Measurements from ENCODE around the gene MFAP2.

Gene MFAP2

DNA sequence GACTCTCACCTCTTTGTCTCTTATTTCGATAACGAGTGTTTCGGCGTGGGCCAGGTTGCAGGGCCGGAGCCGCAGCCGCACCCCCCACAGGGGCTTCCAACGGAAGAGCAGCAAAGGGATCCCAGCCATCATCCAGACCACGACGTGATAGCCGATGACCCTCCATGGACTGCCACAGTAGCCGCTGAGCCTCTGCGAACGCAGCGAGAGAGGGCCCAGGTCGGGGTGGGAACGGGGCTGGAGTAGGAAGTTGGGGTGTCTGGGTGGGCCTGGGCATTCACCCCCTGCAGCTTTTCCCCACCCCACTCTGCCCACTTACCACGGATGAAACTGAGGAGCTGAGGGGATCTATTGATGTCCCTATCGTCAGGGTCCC lies 24.9 kb upstream of the MFAP2 start:
- no peak for DNase-seq

DNA sequence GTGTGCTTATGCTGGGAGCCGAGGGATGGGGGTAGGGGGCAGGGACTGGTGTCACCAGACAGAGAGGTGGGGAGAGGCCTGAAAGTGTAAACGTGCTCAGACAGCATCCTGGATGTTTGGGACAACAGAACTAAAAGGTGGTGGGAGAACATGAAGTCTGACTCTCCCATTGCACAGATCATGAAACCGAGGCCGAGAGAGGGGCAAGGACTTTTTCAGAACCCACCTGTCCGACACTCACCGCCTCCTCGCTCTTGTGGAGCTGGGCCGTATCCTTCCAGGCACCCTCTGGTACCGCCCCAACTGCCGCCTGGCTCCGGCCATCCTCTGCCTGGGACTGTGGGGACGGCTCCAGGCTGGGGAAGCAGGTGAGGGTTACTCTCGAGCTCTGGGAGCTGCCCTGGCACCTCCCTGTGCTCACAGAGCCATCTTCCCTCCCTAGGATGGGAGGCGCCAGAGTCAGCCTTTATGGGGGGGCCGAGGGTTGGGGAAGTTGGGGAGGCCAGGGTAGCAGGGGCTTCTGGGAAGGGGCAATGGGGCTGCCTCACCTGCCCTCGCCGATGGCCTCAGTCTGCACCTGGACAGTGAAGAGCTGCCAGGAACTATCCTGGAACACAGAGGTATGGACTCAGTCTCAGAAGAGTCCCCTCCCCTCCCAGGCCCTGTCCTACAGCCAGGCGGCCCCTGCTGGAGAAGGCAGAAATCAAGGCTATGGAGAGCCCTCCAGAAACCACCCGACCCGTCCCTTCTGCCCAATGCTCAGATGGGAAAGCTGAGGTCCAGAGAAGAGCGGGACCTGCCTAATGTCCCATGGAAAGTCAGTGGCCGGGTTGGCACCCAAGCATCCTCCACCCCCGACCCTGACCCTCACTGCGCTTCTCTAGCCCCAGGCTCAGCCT lies 24.3 kb upstream of the MFAP2 start:
- DNase-seq, result no peak

DNA sequence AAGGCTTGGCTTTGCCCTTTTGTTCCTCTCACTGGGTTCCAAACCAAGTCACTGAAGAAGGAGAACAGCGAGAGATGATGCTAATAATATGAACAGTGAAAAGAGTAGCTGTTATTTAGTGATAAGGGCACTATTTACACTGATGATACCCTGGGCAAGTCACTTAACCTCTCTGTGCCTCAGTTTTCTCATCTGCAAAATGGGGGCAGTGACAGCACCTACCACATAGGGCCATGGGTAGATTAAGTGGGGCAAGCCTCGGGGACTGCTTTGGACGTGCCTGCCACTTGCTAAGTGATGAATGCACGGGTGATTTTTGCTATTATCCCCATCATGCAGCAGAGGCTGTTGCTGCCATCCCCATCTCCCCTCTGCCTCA lies 22.1 kb upstream of the MFAP2 start:
- DNase-seq, result no peak

GRCh38 chr1:17001760-17002523 lies 21.5 kb upstream of the MFAP2 start:
- no peak for DNase-seq

- DNase-seq, result no peak
These were observed 19.4 kb upstream of the MFAP2 start for GRCh38 chr1:16999863-17000262.

DNA sequence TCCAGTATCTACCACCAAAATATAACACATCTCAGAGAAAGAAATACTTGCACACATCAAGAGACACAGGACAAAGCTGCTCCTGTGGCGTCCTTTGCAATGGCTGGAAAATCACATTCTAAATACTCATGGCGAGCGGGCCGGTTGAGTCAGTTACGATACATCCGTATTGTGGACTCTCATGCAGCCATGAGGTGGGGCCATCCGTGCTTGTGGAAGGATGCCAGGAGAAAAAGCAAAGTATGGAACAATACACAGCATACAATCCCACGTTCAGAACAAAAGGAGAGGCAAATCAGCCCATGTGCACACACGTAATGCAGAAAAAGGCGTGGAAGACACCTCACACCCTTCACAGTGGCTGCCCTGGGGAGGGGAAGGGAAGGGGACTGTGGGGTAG lies 18.2 kb upstream of the MFAP2 start:
- DNase-seq, result no peak

- DNase-seq, result no peak
These were observed 16.4 kb upstream of the MFAP2 start for GRCh38 chr1:16996845-16997244.

- no peak for DNase-seq
These were observed 13.2 kb upstream of the MFAP2 start for GRCh38 chr1:16993521-16994038.

- no peak for DNase-seq
These were observed 12.3 kb upstream of the MFAP2 start for GRCh38 chr1:16992675-16993074.

- no peak for DNase-seq
These were observed 11.7 kb upstream of the MFAP2 start for GRCh38 chr1:16992102-16992501.

DNA sequence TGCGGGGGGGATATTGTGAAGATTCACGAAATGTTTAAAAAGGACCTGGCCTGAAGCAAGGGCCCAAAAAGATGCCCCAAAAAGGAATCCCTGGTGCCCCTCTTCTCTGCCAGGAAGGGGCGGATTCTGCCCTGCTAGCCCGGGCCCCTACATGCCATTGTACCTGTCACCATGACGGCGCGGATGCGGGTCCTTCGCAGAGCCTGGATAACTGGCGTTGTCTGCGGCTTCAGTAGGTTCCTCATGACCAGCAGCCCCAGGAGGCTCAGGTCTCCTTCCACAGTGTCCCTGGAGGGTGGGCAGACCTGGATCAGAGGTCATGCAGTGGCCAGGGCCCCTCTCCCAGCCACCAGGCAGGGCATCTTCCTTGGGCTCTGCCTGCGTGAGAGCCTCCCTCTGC lies 11.2 kb upstream of the MFAP2 start:
- DNase-seq, result no peak

GRCh38 chr1:16989676-16990391 lies 9.4 kb upstream of the MFAP2 start:
- no peak for DNase-seq

GRCh38 chr1:16988210-16988609 lies 7.8 kb upstream of the MFAP2 start:
- DNase-seq, result no peak

GRCh38 chr1:16986962-16987361 lies 6.5 kb upstream of the MFAP2 start:
- no peak for DNase-seq

DNA sequence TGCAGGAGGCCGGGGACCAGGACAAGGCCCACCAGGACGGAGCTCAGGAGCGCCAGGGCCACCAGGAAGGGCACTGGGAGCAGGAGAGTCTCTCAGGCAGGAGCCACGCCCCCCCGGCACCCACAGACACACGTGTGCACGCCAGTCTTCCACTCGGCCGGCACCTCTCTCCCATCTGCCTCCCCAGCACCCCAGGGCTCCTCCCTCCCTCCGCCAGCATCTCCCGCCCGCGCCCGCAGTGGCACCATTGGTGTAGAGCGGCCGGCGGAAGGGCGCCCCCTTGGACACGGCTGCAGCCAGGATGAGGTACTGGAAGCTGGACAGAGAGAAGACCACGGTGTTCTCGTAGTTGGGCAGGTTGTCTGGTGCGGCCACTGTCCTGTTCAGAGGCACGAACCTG lies 6.1 kb upstream of the MFAP2 start:
- no peak for DNase-seq

- no peak for DNase-seq
These were observed 5.7 kb upstream of the MFAP2 start for GRCh38 chr1:16986113-16986512.

- no peak for DNase-seq
These were observed 4.3 kb upstream of the MFAP2 start for GRCh38 chr1:16984717-16985116.

DNA sequence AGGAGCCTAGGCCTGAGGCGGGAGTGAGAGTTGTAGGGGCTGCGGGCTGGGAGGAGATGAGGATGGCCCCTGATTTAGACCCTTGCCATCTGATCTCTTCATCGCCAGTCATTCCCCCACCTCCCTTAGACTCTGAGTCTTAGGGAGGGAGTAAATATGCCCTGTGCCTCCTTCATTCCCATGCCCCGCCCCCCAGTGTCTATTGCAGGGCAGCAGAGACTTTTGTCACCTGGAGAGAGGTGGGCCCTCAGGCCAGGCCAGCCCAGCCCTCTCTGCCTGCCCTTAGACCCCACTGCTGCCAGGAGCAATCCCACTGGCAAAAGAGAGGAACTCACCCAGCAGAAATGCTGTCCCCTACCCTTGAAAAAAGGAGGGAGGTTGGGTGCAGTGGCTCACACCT lies 3.2 kb upstream of the MFAP2 start:
- DNase-seq, result no peak

DNA sequence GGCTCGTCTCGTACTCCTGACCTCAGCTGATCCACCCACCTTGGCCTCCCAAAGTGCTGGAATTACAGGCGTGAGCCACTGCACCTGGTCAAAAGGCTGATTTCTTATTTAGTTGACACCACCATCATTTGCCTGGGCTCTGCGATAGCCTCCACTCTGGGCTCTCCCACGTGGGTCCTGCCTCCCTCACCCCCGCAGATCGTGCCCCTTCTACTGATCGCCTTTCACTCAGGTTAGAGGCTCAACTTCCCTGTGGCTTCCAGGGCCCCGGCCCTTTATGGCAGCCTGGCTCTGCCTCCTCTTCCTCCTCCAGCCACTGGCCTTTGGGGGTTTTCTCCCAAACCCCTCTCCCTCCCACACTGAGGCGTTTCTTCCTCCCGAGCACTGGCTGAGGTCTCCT lies 2.5 kb upstream of the MFAP2 start:
- DNase-seq, result no peak

- no peak for DNase-seq
These were observed 939 bp upstream of the MFAP2 start for GRCh38 chr1:16981269-16981849.

- no peak for DNase-seq
These were observed 719 bp downstream of the MFAP2 start for GRCh38 chr1:16979475-16980327.

Measured in CD4-positive, alpha-beta T cell treated with Interleukin-4 for 4 hours (primary cell).